Keratinocyte (primary cell): ENCODE results near the gene WNT3. TPM values are rescaled to one million over a fixed set of nuclear protein-coding genes. Genes with fewer than 3 reads are reported as not detected.

Source experiments
- DNase-seq: peaks from one replicate; pipeline ENCODE4 v3.0.0-alpha.2; 2011; ENCODE audit warnings: low read depth, missing footprints, low spot score
- FAIRE-seq: peaks from 2 replicates; lab custom pipeline; 2011; peaks lifted over from hg19 to GRCh38; lab: Jason Lieb, UNC
- H2AFZ ChIP-seq: 2 replicates; pipeline ENCODE4 v1.6.0; 2012; ENCODE audit warnings: low read length, control low read depth, inconsistent platforms; ENCODE audit not compliant: control insufficient read depth
- H3K27ac ChIP-seq: 2 replicates; pipeline ENCODE4 v1.5.1; 2011; ENCODE audit warnings: low read length; ENCODE audit not compliant: control insufficient read depth, insufficient read depth
- H3K27me3 ChIP-seq: 3 replicates; pipeline ENCODE4 v1.6.0; 2011; ENCODE audit warnings: low read length; ENCODE audit not compliant: control insufficient read depth, insufficient read depth; ENCODE audit errors: extremely low read depth
- H3K36me3 ChIP-seq, 2 experiments: 2 replicates in 1 of 2; 3 replicates in 1 of 2; pipeline ENCODE4 v1.5.1; 2011; ENCODE audit warnings: low read length in 2 of 2, mild to moderate bottlenecking in 1 of 2; ENCODE audit not compliant: control insufficient read depth in 2 of 2, insufficient read depth in 2 of 2; ENCODE audit errors: extremely low read depth in 1 of 2
- H3K4me1 ChIP-seq: 3 replicates; pipeline ENCODE4 v1.5.1; 2011; ENCODE audit warnings: low read length; ENCODE audit not compliant: control insufficient read depth, insufficient read depth; ENCODE audit errors: extremely low read depth
- H3K4me2 ChIP-seq: 3 replicates; pipeline ENCODE4 v1.6.0; 2011; ENCODE audit warnings: low read depth, low read length; ENCODE audit not compliant: control insufficient read depth, insufficient read depth; ENCODE audit errors: extremely low read depth
- H3K4me3 ChIP-seq, 3 experiments: fragments of 200-600 bp in 1 of 3; sonication (generic) in 1 of 3; 2 replicates in 2 of 3; 3 replicates in 1 of 3; pipeline ENCODE4 v1.5.1; 2011 to 2016; ENCODE audit warnings: low read length in 3 of 3, mild to moderate bottlenecking in 3 of 3, control low read depth in 2 of 3, inconsistent platforms in 1 of 3, low read depth in 1 of 3, mixed read lengths in 1 of 3, mixed run types in 1 of 3, moderate library complexity in 1 of 3; ENCODE audit not compliant: control insufficient read depth in 2 of 3, insufficient read depth in 2 of 3; ENCODE audit errors: extremely low read depth in 1 of 3
- H3K79me2 ChIP-seq: 2 replicates; pipeline ENCODE4 v1.6.0; 2012; ENCODE audit warnings: low read length; ENCODE audit not compliant: control insufficient read depth, insufficient read depth
- H3K9ac ChIP-seq: 3 replicates; pipeline ENCODE4 v1.6.0; 2011; ENCODE audit warnings: low read length; ENCODE audit not compliant: control insufficient read depth, insufficient read depth; ENCODE audit errors: extremely low read depth
- H3K9me1 ChIP-seq: 3 replicates; pipeline ENCODE4 v1.6.0; 2011; ENCODE audit warnings: low read length; ENCODE audit not compliant: control insufficient read depth, insufficient read depth; ENCODE audit errors: extremely low read depth
- H3K9me3 ChIP-seq: 2 replicates; pipeline ENCODE4 v1.5.1; 2012; ENCODE audit warnings: low read depth, low read length; ENCODE audit not compliant: control insufficient read depth
- H4K20me1 ChIP-seq: 3 replicates; pipeline ENCODE4 v1.6.0; 2011; ENCODE audit warnings: low read length; ENCODE audit not compliant: control insufficient read depth, insufficient read depth; ENCODE audit errors: extremely low read depth
- EZH2 ChIP-seq: IDR thresholded peaks from one replicate; pipeline ENCODE4 v1.6.1; 2012; ENCODE audit warnings: inconsistent platforms, mild to moderate bottlenecking, low read length, moderate library complexity
- dilution Hi-C: fragments of 300-500 bp; cut with MboI; formaldehyde crosslinking; loops from one replicate; pipeline ENCODE4 v1.7.0; 2020; ENCODE audit warnings: low sequenced_read_pairs; ENCODE audit not compliant: extremely low pct_ligation_motif_present
- polyA plus RNA-seq, 5 experiments: library from polyadenylated mRNA; depleted of rRNA in 3 of 5; stranded (reverse) in 3 of 5; stranded (forward) in 1 of 5; unstranded in 1 of 5; fragments of >200 nt; gene quantifications; 1 replicate in 1 of 5; 2 replicates in 3 of 5; 3 replicates in 1 of 5; pipeline versions ENCODE4 v1.2.1 to v1.2.3, GENCODE V29; 2011 to 2012; ENCODE audit warnings: missing spikeins in 2 of 5, low read depth in 1 of 5, low replicate concordance in 1 of 5
- TF ChIP-seq, protein P1 (sequence below), 3 experiments: IDR thresholded peaks in 1 of 3; conservative IDR thresholded peaks in 1 of 3; optimal IDR thresholded peaks in 1 of 3; 2 replicates in 2 of 3; 3 replicates in 1 of 3; pipeline versions ENCODE3 to v1.5.1; 2011; ENCODE audit warnings: low read length in 3 of 3, mild to moderate bottlenecking in 3 of 3, moderate library complexity in 2 of 3, control low read depth in 1 of 3, inconsistent platforms in 1 of 3; ENCODE audit not compliant: insufficient read depth in 2 of 3; ENCODE audit errors: extremely low read depth in 1 of 3

Gene WNT3
- polyA plus RNA-seq, 1 donor (not counting 4 experiments of a cell fraction or from before 2014, with no cell fraction given), result 1.9 TPM

DNA sequence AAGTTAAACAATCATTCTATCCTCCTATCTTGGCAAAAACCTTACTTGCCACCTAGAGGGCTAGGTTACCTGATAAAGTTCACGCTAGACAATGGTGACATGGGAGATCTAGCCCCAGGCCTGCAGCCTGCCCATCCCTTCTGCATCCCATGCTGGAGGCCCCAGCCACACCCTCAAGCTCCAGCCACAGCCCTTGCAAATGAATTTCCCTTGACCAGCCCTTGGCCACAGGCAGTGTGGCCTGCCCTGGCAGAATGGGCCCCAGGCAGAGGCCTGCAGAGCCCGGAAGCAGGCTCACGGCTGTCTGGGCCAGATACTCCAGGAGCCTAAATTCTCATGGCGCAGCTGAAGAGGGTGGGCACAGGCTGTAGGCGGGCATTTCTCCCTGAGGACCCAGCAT, 14.9 kb downstream of the WNT3 start:
- no peak for FAIRE-seq
- no peak for DNase-seq
- H3K4me3 ChIP-seq, result no peak overlapping the region
- no peak overlapping the region for H3K27ac ChIP-seq
- H2AFZ ChIP-seq, result no peak overlapping the region
- no peak overlapping the region for H3K9ac ChIP-seq
- H3K4me1 ChIP-seq, result no peaks in the 10 kb centered on the region
- no peaks in the 10 kb centered on the region for H3K9me1 ChIP-seq
- no peaks in the 10 kb centered on the region for H3K27me3 ChIP-seq
- dilution Hi-C loops, result no loop called here
- no peaks in the 10 kb centered on the region for H3K9me3 ChIP-seq
- TF ChIP-seq EZH2, result no peak
- TF ChIP-seq, protein P1, sequence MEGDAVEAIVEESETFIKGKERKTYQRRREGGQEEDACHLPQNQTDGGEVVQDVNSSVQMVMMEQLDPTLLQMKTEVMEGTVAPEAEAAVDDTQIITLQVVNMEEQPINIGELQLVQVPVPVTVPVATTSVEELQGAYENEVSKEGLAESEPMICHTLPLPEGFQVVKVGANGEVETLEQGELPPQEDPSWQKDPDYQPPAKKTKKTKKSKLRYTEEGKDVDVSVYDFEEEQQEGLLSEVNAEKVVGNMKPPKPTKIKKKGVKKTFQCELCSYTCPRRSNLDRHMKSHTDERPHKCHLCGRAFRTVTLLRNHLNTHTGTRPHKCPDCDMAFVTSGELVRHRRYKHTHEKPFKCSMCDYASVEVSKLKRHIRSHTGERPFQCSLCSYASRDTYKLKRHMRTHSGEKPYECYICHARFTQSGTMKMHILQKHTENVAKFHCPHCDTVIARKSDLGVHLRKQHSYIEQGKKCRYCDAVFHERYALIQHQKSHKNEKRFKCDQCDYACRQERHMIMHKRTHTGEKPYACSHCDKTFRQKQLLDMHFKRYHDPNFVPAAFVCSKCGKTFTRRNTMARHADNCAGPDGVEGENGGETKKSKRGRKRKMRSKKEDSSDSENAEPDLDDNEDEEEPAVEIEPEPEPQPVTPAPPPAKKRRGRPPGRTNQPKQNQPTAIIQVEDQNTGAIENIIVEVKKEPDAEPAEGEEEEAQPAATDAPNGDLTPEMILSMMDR (optimal IDR thresholded peaks at IDR 0.05 in 1 of 3, IDR thresholded peaks at IDR 0.05 in 1 of 3, conservative IDR thresholded peaks at IDR 0.05 in 1 of 3; ENCODE audit: extremely low read depth in 1 of 3, insufficient read depth in 2 of 3, low read length in 3 of 3), result no peak
- H3K36me3 ChIP-seq, result no peaks in the 10 kb centered on the region
- no peak overlapping the region for H3K4me2 ChIP-seq
- H4K20me1 ChIP-seq, result no peaks in the 10 kb centered on the region
- no peaks in the 10 kb centered on the region for H3K79me2 ChIP-seq

DNA sequence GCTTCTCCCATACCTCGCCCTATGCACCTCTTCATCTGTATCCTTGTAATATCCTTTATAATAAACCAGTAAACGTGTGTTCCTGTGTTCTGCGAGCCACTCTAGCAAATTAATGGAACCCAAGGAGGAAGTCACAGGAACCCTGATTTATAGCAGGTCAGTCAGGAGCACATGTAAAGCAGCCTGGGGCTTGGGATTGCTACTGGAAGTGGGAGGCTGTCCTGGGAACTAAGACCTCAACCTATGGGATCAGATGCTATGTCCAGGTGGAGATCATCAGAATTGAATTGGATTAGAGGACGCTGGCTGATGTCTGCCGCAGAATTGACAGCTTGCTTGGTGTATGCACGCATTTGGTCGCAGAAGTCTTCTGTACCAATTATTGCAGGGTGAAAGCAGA, 15.7 kb downstream of the WNT3 start:
- DNase-seq, result no peak
- no peaks in the 10 kb centered on the region for H3K27me3 ChIP-seq
- H4K20me1 ChIP-seq, result no peaks in the 10 kb centered on the region
- H3K27ac ChIP-seq, result no peak overlapping the region
- no peaks in the 10 kb centered on the region for H3K9me3 ChIP-seq
- H3K79me2 ChIP-seq, result no peaks in the 10 kb centered on the region
- no peak overlapping the region for H3K4me2 ChIP-seq
- no peaks in the 10 kb centered on the region for H3K9me1 ChIP-seq
- no peak overlapping the region for H3K4me3 ChIP-seq
- H3K36me3 ChIP-seq, result no peaks in the 10 kb centered on the region
- FAIRE-seq, result no peak
- dilution Hi-C loops, result no loop called here
- no peak overlapping the region for H2AFZ ChIP-seq
- H3K4me1 ChIP-seq, result no peaks in the 10 kb centered on the region
- TF ChIP-seq EZH2, result no peak
- TF ChIP-seq, protein P1 (optimal IDR thresholded peaks at IDR 0.05 in 1 of 3, IDR thresholded peaks at IDR 0.05 in 1 of 3, conservative IDR thresholded peaks at IDR 0.05 in 1 of 3; ENCODE audit: extremely low read depth in 1 of 3, insufficient read depth in 2 of 3, low read length in 3 of 3), result no peak
- no peak overlapping the region for H3K9ac ChIP-seq
